ENCODE data around the gene MSH2.

DNA sequence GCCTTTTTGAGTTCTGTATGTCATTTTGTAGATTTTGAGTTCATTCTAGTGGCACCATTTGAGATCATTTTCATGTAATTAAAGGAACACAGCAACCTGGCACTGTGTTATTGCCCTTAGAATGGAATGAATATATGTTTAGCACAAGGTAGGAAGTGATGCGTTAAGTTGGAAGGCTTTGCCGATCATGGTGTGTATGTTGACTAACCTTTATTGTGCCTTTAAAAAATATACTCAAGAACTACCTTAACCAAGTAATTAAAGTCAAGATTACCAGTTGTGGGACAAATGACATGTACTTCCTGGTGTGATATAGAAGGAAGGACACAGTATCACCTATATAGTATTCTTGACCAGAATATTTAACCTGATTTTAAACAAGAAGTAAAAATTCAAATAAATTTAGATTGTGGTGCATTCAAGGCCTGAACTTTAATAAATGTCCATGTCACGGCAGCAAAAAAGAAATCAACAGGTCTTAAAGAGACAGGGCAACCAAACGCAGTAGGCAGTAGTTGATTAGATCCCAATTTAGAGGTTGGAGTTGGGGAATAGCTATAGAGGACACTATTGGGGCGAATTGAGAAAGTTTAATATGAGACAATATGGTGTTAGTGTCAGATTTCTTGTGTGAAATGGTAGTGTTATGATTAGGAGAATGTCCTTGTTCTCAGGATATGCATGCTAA, 68.6 kb downstream of the MSH2 start:
- TF ChIP-seq, protein P1, sequence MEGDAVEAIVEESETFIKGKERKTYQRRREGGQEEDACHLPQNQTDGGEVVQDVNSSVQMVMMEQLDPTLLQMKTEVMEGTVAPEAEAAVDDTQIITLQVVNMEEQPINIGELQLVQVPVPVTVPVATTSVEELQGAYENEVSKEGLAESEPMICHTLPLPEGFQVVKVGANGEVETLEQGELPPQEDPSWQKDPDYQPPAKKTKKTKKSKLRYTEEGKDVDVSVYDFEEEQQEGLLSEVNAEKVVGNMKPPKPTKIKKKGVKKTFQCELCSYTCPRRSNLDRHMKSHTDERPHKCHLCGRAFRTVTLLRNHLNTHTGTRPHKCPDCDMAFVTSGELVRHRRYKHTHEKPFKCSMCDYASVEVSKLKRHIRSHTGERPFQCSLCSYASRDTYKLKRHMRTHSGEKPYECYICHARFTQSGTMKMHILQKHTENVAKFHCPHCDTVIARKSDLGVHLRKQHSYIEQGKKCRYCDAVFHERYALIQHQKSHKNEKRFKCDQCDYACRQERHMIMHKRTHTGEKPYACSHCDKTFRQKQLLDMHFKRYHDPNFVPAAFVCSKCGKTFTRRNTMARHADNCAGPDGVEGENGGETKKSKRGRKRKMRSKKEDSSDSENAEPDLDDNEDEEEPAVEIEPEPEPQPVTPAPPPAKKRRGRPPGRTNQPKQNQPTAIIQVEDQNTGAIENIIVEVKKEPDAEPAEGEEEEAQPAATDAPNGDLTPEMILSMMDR (IDR thresholded peaks at IDR 0.05): no peak
- TF ChIP-seq POLR2A (IDR thresholded peaks at IDR 0.05) (no peak), EP300 (IDR thresholded peaks at IDR 0.05) (no peak), POLR2AphosphoS5 (IDR thresholded peaks at IDR 0.05) (no peak)

Measured in upper lobe of left lung (tissue), 4 donors.